Stimulated activated CD8-positive, alpha-beta memory T cell treated with anti-CD3 and anti-CD28 coated beads, Interleukin-15, amount 100 ng/mL, for 48 hours (primary cell): ENCODE data around the gene LRRC47.
"Not testable (repeated sequence)": the region's sequence is repeated elsewhere in the genome, so short reads cannot be mapped to it uniquely, and the experiment has no call there.

Source experiments
- DNase-seq, 2 donors: peaks; one replicate each; pipeline ENCODE4 v3.0.0-alpha.2; 2020; ENCODE audit warnings: low read depth in 2 of 2

Gene LRRC47

DNA sequence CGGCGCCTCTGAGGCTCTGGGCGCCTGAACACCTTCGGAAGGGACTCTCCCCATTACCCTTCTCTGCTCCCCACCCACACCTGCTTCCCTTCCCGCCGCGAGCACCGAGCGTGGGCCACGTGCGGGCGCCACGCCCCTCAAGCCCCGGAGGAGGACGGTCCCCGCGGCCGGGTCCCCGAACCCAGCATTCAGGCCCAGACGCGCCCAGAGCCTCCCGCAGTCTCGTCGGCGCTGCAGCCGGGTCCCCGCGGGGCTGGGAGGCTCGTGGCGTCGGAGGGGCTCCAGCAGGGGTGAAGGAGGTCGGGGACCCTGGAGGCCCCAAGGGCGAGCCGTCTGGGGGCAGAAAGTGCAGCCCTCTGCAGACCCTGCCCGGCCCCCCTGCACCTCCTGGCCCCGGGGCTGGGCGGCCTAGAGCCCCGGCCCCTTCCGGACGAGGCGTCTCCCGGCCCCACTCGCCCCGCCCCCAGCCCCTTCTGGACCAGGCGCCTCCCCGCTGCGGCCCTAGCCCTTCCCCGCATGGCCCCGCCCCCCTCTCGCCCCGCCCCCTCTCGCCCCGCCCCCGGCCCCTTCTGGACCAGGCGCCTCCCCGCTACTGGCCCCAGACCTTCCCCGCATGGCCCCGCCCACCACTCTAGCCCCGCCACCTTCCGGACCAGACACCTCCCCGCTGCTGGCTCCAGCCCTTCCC, 24.1 kb downstream of the LRRC47 start:
- peak; percentile 79 to 86 for DNase-seq

DNA sequence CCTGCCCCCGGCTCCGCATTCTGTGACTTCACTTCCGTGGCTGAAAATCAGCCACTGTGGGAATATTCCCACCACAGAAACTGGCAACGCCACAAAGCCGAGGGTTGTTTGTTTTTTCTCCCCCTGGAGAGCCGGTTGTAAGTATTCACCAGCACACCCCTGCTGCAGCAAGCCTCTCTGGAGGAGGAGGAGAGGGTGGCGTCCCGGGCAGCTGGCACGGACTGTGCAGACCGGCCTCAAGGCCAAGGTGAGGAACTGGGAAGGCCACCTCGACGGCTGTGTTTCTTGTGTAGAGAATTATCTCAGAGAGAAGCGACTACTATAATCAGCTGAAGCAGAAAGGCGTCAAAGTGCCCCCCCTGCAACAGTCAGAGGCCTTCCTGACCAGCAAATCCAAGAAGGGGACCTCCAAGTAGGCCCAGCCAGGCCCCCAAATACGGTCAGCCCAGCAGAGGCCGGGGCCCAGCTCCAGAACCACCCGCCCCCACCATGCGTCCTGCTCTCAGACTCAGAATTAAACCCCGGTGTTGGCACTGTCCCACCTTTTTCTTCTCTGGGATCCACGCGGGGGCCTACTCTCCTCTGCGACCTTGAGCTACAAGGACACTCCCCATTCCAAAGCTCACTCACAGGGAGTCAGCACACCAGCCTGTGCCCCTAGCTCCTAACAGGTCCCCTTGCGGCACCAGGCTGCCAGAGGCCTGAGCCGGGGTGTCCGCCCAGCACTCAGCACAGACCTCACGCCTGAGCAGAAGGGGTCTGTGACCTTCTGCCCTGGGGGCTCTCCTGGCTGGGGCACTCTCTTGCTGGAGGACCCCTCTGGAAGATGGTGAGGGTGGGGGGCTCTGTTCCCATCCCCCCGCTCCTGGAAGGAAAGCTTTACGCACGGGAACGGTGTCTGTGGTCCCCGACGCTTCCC, 24.9 kb downstream of the LRRC47 start:
- no peak for DNase-seq

DNA sequence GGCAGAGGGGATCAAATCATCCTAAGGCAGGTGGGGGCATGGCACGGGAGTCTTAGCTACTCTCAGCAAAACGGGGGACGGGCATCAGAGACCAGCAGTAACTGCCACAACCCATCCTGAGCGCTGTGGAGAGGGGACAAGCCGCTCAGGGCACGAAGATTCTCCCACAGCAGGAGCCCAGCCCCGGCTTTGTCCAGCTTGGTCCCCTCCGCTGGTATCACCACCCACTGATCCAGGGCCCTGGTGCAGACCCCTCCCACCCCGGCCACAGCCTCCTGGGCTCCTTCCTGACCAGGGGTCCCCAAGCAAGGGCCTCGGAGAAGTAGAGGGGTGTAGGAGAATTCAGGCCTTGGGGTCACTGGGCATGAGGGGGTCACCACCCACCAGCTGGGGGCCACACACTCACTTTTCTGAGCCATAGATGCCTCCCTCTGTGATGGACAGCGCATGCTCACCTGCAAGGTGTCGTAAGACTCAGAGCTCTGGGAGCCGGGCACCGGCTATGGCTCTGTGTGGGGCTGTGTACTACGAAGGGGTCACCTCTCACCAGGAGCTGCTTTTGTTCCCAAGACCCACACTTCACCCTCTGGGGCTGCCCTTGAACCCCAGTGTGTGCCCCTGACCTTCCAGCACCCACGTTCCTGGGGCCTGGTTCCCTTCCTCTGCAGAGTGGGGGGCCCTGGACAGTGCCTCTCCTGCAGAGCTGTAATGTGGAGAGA, 26.1 kb downstream of the LRRC47 start:
- DNase-seq, result no peak

DNA sequence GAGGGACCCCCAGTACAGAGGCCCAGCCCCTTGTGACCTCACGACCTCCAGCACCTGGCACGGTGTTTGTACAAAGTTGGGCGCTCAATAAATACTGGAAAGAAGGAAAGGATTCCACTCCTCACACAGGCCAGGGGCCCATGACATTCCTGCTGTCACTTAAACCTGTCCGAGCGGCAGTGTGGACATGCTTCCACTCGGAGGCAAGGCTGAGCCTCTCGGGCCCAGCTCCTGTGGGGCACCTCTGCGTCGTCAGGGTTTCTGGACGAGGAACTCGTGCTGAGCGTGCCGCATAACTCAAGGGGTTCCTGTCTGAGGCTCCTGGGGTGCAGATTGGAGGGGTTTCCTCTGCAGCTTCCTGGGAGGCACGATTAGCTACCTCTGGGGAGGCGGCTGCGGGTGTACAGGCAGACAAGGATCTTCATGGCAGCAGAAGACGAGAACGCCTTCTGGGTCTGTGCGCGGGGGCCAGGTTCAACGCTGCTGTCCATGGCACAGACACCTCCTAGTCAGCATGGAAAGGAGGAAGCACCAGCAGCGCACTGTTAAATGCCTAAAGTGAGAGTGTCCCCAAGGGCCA, 27.4 kb downstream of the LRRC47 start:
- no peak for DNase-seq

DNA sequence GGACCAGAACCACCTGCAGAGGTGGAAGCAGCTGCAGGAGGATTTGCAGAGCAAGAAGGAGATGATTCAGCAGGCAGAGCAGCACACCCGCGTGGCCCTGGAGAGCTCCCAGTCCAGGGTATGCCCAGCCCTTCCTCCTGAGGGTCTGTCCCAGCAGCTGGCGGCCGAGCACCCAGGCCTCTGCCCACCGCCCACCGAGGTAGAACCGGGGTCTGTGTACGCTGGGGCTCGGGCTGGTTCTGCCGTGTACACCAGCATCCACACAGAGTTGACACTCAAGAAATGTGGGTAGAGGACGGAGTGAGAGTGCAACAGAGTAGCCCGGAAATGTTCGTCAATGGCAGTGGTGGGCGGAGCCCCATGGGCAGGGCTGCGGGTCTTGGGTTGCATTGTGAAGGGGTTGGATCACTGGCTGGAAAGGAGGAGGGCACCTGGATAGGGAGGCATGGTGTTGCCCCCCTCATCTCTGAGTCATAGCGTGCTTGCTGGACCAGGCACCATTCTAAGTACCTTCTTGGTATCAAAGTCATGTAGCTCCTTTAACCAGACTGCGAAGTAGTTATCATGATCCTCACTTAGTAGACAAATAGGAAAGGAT, 28.9 kb downstream of the LRRC47 start:
- DNase-seq, result no peak

DNA sequence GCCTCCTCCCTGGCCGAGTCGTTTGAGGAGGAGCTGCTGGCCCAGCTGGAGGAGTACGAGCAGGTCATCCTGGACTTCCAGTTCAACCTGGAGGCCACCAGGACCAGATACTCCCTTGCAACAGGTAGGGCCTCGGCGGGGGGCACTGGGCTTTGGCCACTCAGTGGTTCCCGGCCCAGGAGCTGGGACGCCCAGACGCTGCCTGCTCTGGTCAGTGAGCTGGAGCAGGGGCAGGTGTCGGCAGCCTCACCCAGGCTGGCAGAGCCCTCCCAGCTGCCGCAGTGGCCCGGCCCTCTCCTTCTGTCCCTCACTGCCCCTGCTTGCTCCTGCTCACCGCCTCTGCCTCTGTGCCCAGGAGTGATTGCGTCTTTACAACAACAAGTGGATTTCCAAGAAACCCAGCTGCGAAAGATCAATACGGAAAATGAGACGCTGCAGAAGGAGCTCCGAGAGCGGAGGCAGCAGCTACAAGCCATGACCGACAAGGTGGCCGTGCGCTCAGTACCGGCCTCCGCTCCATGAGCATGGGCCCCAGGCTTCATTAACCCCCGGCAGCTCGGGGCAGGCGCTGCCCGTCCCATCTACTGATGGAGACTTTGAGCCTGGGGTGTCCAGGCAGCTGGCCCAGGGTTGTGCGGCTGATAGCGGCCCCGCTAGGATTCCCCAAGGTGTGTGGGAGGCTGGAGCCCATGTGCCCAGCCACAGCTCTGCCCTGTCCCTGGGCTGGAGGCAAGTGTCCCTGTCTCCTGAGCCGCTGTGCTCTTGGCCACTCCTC, 32.8 kb downstream of the LRRC47 start:
- no peak for DNase-seq

DNA sequence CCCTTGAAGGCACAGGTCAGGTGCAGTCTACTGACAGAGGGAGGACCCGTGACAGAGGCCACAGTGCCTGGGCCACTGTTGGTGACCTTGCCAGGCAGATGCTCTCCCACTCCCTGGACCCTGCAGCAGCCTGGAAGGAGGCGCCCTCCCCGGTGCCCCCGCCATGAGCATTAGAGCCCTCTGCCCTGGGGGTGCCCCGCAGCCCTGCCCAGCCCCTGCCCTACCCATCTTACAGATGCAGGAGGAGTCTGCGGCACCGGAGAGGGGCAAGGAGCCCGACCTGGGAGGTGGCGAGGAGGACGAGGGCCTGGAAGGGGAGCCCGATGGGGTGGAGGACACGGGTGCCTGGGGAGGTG, 33.4 kb downstream of the LRRC47 start:
- DNase-seq, result no peak

DNA sequence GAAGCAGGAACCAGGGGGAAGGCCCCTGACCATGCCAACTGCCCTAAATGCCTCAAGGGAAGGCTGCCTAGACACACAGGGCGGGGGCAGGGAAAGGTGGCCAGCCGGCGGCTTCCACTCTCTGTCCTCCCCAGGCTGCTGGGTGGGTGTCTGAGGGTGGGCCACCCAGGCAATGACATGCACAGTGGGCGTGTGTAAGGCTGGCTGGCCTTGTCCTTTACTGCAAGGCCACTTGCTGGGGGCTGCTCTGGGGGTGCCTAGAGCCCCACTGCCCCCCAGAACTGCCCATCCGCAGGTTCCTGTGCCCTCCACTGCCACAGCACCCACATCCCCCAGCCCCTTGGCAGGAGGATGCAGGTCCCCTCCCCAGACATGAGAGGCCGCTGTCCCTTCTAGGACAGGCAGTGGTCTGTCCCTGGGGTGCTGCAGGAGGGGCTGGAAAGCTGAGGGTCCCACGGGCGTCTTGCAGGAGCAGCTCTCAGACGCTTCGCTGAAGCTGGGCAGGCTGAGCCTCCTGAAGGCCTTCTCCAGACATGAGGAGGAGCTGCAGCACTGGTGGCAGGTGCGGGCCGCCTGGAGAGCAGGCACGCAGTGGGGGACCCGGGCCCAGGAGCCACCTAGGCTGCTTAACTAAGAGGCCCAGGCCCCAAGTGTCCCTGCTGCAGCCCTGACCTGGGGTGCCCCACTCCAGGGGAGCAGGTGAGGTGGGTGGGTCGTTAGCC, 34.0 kb downstream of the LRRC47 start:
- DNase-seq, result no peak

DNA sequence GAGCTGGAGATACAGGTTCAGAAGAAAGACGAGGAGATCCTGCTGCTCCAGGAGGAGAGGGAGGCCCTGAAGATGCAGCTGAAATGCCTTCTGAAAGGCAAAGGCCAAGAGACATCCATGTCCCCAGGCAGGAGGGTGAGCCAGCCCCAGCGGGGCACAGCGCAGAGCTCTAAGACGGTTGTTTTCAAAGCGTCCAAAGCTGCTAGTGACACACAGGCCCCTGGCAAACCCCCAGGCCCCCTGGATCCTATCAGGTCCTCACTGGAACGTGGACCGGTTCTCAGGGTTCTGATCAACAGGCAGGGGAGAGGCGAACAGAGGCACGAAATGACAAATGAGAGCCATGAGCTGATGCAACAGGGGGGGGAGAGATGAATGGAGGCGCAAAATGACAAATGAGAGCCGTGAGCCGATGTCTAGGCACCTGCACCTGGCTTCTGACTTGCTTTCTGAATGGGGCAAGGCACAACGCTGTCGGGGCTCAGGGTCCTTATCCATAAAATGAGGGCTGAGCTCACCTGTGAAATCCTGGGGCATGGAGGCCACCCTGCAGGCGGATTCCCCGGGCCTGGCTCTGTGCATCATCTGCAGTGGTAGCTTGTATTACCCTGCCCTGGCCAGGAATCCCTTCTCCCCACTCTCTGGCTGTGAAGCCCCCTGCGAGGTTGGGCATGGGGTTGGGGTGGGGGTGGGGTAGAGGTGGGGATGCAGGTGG, 34.8 kb downstream of the LRRC47 start:
- no peak for DNase-seq

DNA sequence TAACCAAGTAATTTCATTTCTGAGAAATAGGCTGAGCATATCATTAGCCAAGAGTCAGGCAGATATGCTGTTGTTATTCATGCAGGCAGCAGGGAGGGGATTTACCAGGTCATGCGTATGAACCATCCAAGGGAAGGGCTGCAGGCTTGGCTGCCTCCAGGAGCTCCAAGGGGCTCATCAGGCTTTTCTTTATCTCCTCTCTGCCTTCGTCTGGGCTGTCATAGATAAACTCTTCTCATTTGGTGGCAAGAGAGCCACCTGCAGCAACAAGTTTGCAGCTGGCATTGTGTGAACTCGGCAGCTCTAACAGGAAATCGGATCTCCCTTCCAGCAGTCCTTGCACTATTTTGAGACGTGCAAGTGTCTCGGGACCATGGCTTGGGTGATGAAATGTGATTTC, 36.5 kb downstream of the LRRC47 start:
- DNase-seq, result no peak

DNA sequence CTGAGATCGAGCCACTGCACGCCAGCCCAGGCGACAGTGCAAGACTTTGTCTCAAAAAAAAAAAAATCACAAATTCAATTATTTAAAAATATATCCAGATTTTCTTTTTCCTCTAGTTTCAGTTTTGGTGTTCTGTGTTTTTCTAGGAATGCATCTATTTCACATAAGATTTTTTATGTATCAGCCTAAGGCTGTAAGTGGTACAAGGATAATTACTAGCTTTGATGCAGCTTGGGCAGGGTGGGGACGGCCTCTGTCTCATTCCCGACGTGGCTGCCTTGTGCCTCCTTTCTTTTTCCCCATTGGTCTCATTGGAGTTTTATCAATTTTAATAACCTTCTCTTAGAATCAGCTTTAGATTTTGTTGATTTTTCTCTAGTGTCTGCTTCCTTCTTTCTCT, 37.1 kb downstream of the LRRC47 start:
- DNase-seq, result no peak

DNA sequence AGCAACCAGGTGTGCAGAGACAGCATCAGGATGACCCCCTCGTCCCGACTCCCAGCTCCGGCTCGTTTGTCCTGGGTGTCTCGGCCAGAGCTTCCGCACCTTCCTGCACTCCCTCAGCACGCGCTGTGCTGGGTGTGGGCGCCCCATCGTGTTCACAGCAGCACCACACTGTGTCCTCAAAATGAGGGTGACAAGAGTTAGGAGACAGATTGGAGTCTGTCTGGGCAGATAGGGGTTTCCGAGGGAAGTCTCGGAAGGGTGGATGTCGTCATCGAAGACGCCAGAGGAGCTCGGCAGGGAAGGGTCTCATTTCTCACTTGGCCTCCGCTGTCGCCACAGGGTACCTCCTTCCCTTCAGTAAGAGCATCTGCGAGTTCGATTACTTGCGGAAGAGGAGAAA, 39.9 kb downstream of the LRRC47 start:
- no peak for DNase-seq

DNA sequence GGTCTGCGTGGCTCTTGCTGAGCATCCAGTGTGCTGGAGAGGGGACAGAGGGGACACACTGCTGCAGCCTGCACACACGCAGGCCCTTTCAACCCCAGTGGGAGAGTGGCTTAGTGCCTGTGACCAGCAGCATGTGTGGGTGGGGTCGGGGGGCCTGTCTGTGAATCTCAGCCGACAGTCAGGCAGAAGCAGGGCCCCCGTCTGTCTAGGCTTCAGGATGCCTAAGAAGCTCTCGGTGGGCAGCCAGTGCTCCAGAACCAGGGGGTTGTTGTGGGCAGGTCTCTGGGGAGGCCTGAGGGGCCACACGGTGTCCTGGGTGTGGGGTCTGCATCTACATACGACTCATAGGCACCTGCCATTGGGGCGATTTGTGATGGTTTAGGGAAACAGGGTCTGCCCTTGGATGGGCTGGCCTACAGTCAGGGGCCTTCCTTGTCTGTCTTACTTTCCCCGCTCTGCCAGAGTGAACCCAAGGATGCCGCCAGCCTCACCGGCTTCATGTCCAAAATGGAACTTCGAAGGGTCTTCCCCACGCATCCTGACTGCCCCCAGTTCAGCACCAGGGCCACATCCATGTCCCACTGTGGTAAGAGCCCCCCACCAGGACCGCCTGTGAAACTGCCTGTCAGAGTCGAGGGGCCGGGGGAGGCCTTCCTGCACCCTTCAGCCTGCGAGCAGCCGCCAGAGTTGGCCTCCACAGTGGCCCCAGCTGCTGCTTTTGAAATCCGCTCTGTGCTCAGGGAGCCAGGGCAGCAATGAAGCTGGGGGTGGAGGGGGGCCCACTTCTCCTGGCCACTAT, 42.4 kb downstream of the LRRC47 start:
- DNase-seq, result no peak

DNA sequence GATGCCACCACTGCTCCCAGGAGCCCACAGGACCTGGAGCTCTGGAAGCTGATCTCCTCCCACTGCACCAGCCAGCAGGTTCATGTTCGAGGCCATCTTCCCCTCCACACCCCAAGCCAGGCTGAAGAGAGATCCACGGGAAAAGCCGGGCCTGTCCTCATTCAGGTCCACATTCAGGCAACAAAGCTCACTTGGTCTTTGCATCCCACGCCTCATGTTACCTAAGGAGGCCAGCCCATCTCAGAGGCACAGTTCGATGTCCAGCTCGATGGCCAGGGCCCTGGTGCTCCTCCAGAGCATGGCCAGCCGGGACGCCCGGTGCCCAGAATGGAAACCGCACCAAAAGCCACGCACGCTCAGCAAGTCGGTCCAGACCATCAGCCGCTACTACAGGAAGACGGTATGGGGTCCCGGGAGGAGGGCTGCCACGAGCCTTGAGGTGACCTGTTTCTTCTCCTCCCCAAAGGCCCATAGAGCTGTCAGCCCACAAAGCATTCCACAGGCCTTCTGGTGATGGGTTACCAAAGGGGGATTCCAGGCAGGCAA, 43.8 kb downstream of the LRRC47 start, which contains the start of gene CCDC27:
Gene CCDC27 (plus strand): TSS at position 51 of the 546 bp plus-strand sequence. CDS start 32 bp downstream, at position 83.
- DNase-seq, result no peak

DNA sequence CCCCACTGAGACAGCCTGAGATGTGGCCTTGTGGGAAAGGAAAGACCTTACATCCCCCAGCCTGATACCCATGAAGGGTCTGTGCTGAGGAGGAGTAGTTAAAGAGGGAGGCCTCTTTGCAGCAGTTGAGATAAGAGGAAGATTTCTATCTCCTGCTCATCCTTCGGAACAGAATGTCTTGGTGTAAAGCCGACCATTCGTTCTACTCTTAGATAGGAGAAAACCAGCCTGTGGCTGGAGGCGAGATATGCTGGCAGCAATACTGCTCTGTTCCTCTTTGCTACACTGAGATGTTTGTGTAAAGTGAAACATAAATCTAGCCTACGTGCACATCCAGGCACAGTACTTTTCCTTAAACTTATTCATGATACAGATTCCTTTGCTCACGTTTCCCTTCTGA, 45.6 kb downstream of the LRRC47 start:
- DNase-seq, result no peak

DNA sequence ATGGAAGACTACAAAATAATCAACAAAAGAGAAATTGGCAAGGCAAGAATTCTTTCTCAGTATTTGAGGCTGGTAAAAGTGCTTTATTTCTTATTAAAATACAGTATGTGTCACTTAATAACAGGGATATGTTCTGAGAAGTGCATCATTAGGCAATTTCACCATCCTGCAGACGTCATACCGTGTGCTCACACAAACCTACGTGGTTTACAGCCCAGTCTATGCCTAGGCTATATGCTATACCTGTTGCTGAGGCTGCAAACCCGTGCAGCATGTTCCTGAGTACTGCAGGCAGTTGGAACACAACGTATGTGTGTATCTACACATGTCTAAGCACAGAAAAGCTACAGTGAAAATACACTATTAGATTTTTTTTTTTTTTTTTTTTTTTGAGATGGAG, 46.8 kb downstream of the LRRC47 start:
- no peak for DNase-seq

DNA sequence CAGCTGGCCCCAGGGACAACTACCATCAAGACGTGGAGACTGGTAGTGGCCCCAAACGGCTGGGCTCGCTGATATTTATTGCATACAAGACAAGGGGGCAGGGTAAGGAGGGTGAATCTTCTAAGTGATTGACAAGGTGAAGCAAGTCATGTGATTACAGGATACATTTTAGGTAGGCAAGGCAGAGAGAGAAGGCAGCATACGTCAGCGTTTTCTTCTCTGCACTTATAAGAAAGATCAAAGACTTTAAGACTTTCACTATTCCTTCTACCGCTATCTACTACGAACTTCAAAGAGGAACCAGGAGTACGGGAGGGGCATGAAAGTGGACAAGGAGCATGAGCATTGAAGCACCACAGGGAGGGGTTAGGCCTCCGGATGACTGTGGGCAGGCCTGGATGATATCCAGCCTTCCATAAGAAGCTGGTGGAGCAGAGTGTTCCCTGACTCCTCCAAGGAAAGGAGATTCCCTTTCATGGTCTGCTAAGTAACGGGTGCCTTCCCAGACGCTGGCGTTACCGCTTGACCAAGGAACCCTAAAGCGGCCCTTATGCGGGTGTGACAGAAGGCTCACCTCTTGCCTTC, 47.9 kb downstream of the LRRC47 start:
- DNase-seq, result not testable (repeated sequence)

DNA sequence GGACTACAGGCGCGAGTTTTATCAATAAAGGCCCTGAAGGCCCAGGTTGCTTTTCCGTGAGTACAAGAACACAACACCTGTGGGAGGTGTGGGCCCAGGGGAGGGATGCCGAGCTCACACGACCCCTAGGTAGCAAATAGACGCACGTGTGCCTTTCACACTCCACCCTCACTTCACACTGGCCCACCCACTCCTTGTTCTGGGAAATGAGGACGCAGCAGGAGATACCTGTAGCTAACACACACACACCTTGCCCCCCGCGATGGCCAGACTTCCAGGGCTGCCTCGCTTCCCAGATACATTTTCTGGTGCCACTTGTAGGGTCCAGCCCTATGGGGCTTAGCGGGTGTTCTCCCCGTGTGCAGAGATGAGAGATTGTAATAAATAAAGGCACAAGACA, 48.4 kb downstream of the LRRC47 start:
- no peak for DNase-seq
